GM23338 (cell line): ENCODE results near the gene STK39. TPM values are rescaled to one million over a fixed set of nuclear protein-coding genes. Genes with fewer than 3 reads are reported as not detected.

Experiments used
- ATAC-seq: fragments of 200-7000 bp; cut with Tn5 transposase; 3 replicates; pipeline ENCODE4 v1.9.1; 2020
- DNase-seq: peaks from one replicate; pipeline ENCODE4 v3.0.0-alpha.2; 2015; ENCODE audit warnings: low spot score
- H2AFZ ChIP-seq: fragments of 200-600 bp; sonication (generic); 2 replicates; pipeline ENCODE4 v1.8.0; 2016; ENCODE audit warnings: antibody characterized with exemption, mild to moderate bottlenecking, moderate library complexity
- H3F3A ChIP-seq: fragments of 200-600 bp; sonication (generic); replicated peaks from 2 replicates; pipeline ENCODE4 v1.8.0; 2017; ENCODE audit warnings: antibody characterized with exemption, mixed run types, low read depth
- H3K27ac ChIP-seq: fragments of 200-600 bp; sonication (generic); 2 replicates; pipeline ENCODE4 v1.6.1; 2016; ENCODE audit warnings: low read depth
- H3K27me3 ChIP-seq: fragments of 200-600 bp; sonication (generic); 2 replicates; pipeline ENCODE4 v1.8.0; 2016; ENCODE audit warnings: mild to moderate bottlenecking, mixed run types, moderate library complexity; ENCODE audit not compliant: insufficient read depth
- H3K36me3 ChIP-seq: fragments of 200-600 bp; sonication (generic); 2 replicates; pipeline ENCODE4 v1.8.0; 2016; ENCODE audit warnings: mild to moderate bottlenecking; ENCODE audit not compliant: insufficient read depth
- H3K4me1 ChIP-seq: fragments of 200-600 bp; sonication (generic); 2 replicates; pipeline ENCODE4 v1.8.0; 2016; ENCODE audit warnings: mild to moderate bottlenecking, moderate library complexity; ENCODE audit not compliant: insufficient read depth
- H3K4me2 ChIP-seq: fragments of 200-600 bp; sonication (generic); 2 replicates; pipeline ENCODE4 v1.7.1; 2017; ENCODE audit warnings: mixed run types
- H3K4me3 ChIP-seq: fragments of 200-600 bp; sonication (generic); 2 replicates; pipeline ENCODE4 v1.6.1; 2016; ENCODE audit warnings: mixed run types
- H3K79me2 ChIP-seq: fragments of 200-600 bp; sonication (generic); replicated peaks from 2 replicates; pipeline ENCODE4 v1.8.0; 2017; ENCODE audit warnings: mild to moderate bottlenecking; ENCODE audit not compliant: insufficient read depth
- H3K9me2 ChIP-seq: fragments of 200-600 bp; sonication (generic); 2 replicates; pipeline ENCODE4 v1.8.0; 2017; ENCODE audit not compliant: insufficient read depth
- H4K20me1 ChIP-seq: fragments of 200-600 bp; sonication (generic); replicated peaks from 2 replicates; pipeline ENCODE4 v1.8.0; 2017; ENCODE audit warnings: mild to moderate bottlenecking; ENCODE audit not compliant: insufficient read depth
- H3K27ac Mint-ChIP-seq: 2 replicates; pipeline ENCODE4 v1.8.0; 2020; ENCODE audit warnings: inconsistent platforms, mild to moderate bottlenecking, moderate library complexity, mixed read lengths
- H3K27me3 Mint-ChIP-seq: 3 replicates; pipeline ENCODE4 v1.8.0; 2022; ENCODE audit warnings: low read depth, mild to moderate bottlenecking, moderate library complexity, mixed read lengths, inconsistent platforms; ENCODE audit not compliant: insufficient read depth, poor library complexity
- H3K36me3 Mint-ChIP-seq: 3 replicates; pipeline ENCODE4 v1.8.0; 2021; ENCODE audit warnings: low read depth, mild to moderate bottlenecking, inconsistent platforms, moderate library complexity, mixed read lengths
- H3K4me1 Mint-ChIP-seq: 3 replicates; pipeline ENCODE4 v1.8.0; 2020; ENCODE audit warnings: mild to moderate bottlenecking, inconsistent platforms, mixed read lengths
- H3K4me3 Mint-ChIP-seq: 3 replicates; pipeline ENCODE4 v1.8.0; 2021; ENCODE audit warnings: moderate library complexity, mild to moderate bottlenecking, inconsistent platforms, mixed read lengths
- H3K9me3 Mint-ChIP-seq: 3 replicates; pipeline ENCODE4 v1.8.0; 2020; ENCODE audit warnings: moderate library complexity, mild to moderate bottlenecking, inconsistent platforms, mixed read lengths
- CREB1 ChIP-seq: fragments of 250-450 bp; sonication (Bioruptor Pico); IDR thresholded peaks from 2 replicates; pipeline ENCODE4 v1.5.0; 2020; ENCODE audit warnings: low read depth, mild to moderate bottlenecking, moderate library complexity
- EZH2 ChIP-seq: fragments of 200-600 bp; sonication (generic); IDR thresholded peaks from one replicate; pipeline ENCODE4 v1.8.0; 2017; ENCODE audit warnings: antibody characterized with exemption, mild to moderate bottlenecking, low read depth; ENCODE audit not compliant: unreplicated experiment
- EZH2phosphoT487 ChIP-seq: fragments of 200-600 bp; sonication (generic); IDR thresholded peaks from one replicate; pipeline ENCODE4 v1.8.1; 2018; ENCODE audit warnings: antibody characterized with exemption; ENCODE audit not compliant: unreplicated experiment
- JUNB ChIP-seq: IDR thresholded peaks from one replicate; pipeline ENCODE4 v1.6.1; 2016; ENCODE audit warnings: antibody characterized with exemption; ENCODE audit not compliant: unreplicated experiment
- NANOG ChIP-seq: IDR thresholded peaks from 2 replicates; pipeline ENCODE4 v1.6.1; 2016; ENCODE audit warnings: antibody characterized with exemption, borderline replicate concordance
- POLR2AphosphoS5 ChIP-seq: IDR thresholded peaks from 2 replicates; pipeline ENCODE4 v1.6.1; 2016; ENCODE audit warnings: antibody characterized with exemption, low read depth
- STAT1 ChIP-seq: IDR thresholded peaks from one replicate; pipeline ENCODE4 v1.6.1; 2016; ENCODE audit warnings: antibody characterized with exemption; ENCODE audit not compliant: unreplicated experiment
- ZNF114 ChIP-seq: fragments of 250-450 bp; sonication (Bioruptor Pico); IDR thresholded peaks from 2 replicates; pipeline ENCODE4 v1.5.0; 2020; ENCODE audit warnings: mild to moderate bottlenecking, moderate library complexity
- ZNF331 ChIP-seq: fragments of 250-450 bp; sonication (Bioruptor Pico); IDR thresholded peaks from 2 replicates; pipeline ENCODE4 v1.5.0; 2020; ENCODE audit warnings: low read depth, mild to moderate bottlenecking, moderate library complexity
- polyA plus RNA-seq: library from polyadenylated mRNA; unstranded; fragments of >200 nt; fragmentation: Nextera tagmentation; extraction: Ambion mirVana; gene quantifications from 2 replicates; pipeline ENCODE4 v1.2.1, GENCODE V29; 2016
- total RNA-seq: library from RNA; depleted of rRNA; stranded (reverse); fragments of >200 nt; shearing (Covaris generic); gene quantifications from 2 replicates; pipeline ENCODE4 v1.2.3, GENCODE V29; 2014
- TF ChIP-seq, protein P1 (sequence below): IDR thresholded peaks from one replicate; pipeline ENCODE4 v1.6.1; 2018; ENCODE audit warnings: antibody characterized with exemption; ENCODE audit not compliant: unreplicated experiment
- TF ChIP-seq, protein P2 (sequence below), 2 experiments: fragments of 200-600 bp in 1 of 2; sonication (generic) in 1 of 2; conservative IDR thresholded peaks; 2 replicates each; pipeline versions ENCODE4 v1.5.1 to v1.6.1; 2016 to 2017; ENCODE audit warnings: antibody characterized with exemption in 2 of 2, low read depth in 2 of 2, mild to moderate bottlenecking in 2 of 2, moderate library complexity in 1 of 2
- TF ChIP-seq, protein P3 (sequence below): IDR thresholded peaks from 2 replicates; pipeline ENCODE4 v1.6.1; 2016; ENCODE audit warnings: antibody characterized with exemption
- TF ChIP-seq, protein P4 (sequence below): fragments of 250-450 bp; sonication (Bioruptor Pico); IDR thresholded peaks from 2 replicates; pipeline ENCODE4 v1.5.0; 2020; ENCODE audit warnings: mild to moderate bottlenecking, moderate library complexity

STK39 gene
- total and polyA plus RNA-seq, 2 experiments from 2014 or later: 9.5 to 16.9 TPM

DNA sequence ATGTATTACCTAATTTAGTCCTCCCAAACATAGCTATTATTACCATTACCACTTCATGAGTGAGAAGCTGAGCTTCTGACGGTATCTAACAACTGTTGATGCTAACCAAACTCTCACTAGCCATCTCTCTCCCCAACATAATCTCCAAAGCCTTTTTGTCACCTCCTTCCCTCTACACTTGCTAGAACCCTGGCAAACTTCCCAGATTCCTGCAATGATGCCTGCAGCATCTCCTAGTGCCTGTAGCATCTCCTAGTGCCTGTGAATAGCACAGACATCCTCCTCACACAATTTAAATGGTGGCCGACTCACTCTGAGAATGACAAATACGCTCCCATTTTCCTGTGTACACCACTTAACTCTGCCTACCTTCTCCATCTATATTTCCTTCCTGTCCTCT is 126.7 kb downstream of the STK39 start:
- DNase-seq: no peak
- Histone ChIP-seq H3F3A (no peaks in the 10 kb centered on the region), H3K27me3 (no peaks in the 10 kb centered on the region), H4K20me1 (no peaks in the 10 kb centered on the region), H3K4me2 (no peak overlapping the region), H3K4me1 (peaks cover 16% of the 10 kb centered on the region), H3K9me2 (peaks cover 4% of the 10 kb centered on the region; the same call in 1 of the 2 replicates), H3K36me3 (no peaks in the 10 kb centered on the region), H3K79me2 (no peaks in the 10 kb centered on the region), H3K4me3 (no peak overlapping the region), H2AFZ (no peak overlapping the region), H3K27ac (no peak overlapping the region)
- peaks cover 2% of the 10 kb centered on the region; the same call in 1 of the 3 replicates for H3K9me3 Mint-ChIP-seq
- no peak for TF ChIP-seq POLR2AphosphoS5
- TF ChIP-seq, protein P1, sequence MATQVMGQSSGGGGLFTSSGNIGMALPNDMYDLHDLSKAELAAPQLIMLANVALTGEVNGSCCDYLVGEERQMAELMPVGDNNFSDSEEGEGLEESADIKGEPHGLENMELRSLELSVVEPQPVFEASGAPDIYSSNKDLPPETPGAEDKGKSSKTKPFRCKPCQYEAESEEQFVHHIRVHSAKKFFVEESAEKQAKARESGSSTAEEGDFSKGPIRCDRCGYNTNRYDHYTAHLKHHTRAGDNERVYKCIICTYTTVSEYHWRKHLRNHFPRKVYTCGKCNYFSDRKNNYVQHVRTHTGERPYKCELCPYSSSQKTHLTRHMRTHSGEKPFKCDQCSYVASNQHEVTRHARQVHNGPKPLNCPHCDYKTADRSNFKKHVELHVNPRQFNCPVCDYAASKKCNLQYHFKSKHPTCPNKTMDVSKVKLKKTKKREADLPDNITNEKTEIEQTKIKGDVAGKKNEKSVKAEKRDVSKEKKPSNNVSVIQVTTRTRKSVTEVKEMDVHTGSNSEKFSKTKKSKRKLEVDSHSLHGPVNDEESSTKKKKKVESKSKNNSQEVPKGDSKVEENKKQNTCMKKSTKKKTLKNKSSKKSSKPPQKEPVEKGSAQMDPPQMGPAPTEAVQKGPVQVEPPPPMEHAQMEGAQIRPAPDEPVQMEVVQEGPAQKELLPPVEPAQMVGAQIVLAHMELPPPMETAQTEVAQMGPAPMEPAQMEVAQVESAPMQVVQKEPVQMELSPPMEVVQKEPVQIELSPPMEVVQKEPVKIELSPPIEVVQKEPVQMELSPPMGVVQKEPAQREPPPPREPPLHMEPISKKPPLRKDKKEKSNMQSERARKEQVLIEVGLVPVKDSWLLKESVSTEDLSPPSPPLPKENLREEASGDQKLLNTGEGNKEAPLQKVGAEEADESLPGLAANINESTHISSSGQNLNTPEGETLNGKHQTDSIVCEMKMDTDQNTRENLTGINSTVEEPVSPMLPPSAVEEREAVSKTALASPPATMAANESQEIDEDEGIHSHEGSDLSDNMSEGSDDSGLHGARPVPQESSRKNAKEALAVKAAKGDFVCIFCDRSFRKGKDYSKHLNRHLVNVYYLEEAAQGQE: no peak
- no peak for TF ChIP-seq CREB1 (CRISPR knock-in tag)
- TF ChIP-seq ZNF114 (CRISPR knock-in tag): no peak
- no peak for TF ChIP-seq EZH2phosphoT487
- TF ChIP-seq STAT1: no peak
- TF ChIP-seq, protein P2, sequence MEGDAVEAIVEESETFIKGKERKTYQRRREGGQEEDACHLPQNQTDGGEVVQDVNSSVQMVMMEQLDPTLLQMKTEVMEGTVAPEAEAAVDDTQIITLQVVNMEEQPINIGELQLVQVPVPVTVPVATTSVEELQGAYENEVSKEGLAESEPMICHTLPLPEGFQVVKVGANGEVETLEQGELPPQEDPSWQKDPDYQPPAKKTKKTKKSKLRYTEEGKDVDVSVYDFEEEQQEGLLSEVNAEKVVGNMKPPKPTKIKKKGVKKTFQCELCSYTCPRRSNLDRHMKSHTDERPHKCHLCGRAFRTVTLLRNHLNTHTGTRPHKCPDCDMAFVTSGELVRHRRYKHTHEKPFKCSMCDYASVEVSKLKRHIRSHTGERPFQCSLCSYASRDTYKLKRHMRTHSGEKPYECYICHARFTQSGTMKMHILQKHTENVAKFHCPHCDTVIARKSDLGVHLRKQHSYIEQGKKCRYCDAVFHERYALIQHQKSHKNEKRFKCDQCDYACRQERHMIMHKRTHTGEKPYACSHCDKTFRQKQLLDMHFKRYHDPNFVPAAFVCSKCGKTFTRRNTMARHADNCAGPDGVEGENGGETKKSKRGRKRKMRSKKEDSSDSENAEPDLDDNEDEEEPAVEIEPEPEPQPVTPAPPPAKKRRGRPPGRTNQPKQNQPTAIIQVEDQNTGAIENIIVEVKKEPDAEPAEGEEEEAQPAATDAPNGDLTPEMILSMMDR (conservative IDR thresholded peaks at IDR 0.05; ENCODE audit: low read depth in 2 of 2): no peak
- TF ChIP-seq, protein P3, sequence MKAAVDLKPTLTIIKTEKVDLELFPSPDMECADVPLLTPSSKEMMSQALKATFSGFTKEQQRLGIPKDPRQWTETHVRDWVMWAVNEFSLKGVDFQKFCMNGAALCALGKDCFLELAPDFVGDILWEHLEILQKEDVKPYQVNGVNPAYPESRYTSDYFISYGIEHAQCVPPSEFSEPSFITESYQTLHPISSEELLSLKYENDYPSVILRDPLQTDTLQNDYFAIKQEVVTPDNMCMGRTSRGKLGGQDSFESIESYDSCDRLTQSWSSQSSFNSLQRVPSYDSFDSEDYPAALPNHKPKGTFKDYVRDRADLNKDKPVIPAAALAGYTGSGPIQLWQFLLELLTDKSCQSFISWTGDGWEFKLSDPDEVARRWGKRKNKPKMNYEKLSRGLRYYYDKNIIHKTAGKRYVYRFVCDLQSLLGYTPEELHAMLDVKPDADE: no peak
- TF ChIP-seq, protein P4, sequence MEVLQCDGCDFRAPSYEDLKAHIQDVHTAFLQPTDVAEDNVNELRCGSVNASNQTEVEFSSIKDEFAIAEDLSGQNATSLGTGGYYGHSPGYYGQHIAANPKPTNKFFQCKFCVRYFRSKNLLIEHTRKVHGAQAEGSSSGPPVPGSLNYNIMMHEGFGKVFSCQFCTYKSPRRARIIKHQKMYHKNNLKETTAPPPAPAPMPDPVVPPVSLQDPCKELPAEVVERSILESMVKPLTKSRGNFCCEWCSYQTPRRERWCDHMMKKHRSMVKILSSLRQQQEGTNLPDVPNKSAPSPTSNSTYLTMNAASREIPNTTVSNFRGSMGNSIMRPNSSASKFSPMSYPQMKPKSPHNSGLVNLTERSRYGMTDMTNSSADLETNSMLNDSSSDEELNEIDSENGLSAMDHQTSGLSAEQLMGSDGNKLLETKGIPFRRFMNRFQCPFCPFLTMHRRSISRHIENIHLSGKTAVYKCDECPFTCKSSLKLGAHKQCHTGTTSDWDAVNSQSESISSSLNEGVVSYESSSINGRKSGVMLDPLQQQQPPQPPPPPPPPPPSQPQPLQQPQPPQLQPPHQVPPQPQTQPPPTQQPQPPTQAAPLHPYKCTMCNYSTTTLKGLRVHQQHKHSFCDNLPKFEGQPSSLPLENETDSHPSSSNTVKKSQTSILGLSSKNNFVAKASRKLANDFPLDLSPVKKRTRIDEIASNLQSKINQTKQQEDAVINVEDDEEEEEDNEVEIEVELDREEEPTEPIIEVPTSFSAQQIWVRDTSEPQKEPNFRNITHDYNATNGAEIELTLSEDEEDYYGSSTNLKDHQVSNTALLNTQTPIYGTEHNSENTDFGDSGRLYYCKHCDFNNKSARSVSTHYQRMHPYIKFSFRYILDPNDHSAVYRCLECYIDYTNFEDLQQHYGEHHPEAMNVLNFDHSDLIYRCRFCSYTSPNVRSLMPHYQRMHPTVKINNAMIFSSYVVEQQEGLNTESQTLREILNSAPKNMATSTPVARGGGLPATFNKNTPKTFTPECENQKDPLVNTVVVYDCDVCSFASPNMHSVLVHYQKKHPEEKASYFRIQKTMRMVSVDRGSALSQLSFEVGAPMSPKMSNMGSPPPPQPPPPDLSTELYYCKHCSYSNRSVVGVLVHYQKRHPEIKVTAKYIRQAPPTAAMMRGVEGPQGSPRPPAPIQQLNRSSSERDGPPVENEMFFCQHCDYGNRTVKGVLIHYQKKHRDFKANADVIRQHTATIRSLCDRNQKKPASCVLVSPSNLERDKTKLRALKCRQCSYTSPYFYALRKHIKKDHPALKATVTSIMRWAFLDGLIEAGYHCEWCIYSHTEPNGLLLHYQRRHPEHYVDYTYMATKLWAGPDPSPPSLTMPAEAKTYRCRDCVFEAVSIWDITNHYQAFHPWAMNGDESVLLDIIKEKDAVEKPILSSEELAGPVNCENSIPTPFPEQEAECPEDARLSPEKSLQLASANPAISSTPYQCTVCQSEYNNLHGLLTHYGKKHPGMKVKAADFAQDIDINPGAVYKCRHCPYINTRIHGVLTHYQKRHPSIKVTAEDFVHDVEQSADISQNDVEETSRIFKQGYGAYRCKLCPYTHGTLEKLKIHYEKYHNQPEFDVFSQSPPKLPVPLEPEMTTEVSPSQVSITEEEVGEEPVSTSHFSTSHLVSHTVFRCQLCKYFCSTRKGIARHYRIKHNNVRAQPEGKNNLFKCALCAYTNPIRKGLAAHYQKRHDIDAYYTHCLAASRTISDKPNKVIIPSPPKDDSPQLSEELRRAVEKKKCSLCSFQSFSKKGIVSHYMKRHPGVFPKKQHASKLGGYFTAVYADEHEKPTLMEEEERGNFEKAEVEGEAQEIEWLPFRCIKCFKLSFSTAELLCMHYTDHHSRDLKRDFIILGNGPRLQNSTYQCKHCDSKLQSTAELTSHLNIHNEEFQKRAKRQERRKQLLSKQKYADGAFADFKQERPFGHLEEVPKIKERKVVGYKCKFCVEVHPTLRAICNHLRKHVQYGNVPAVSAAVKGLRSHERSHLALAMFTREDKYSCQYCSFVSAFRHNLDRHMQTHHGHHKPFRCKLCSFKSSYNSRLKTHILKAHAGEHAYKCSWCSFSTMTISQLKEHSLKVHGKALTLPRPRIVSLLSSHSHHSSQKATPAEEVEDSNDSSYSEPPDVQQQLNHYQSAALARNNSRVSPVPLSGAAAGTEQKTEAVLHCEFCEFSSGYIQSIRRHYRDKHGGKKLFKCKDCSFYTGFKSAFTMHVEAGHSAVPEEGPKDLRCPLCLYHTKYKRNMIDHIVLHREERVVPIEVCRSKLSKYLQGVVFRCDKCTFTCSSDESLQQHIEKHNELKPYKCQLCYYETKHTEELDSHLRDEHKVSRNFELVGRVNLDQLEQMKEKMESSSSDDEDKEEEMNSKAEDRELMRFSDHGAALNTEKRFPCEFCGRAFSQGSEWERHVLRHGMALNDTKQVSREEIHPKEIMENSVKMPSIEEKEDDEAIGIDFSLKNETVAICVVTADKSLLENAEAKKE (CRISPR knock-in tag): no peak
- TF ChIP-seq NANOG: no peak
- no peak for TF ChIP-seq ZNF331 (CRISPR knock-in tag)
- no peak for TF ChIP-seq EZH2
- TF ChIP-seq JUNB: no peak
- ATAC-seq: no peak
- peaks cover 3% of the 10 kb centered on the region; the same call in 1 of the 3 replicates for H3K36me3 Mint-ChIP-seq
- H3K27ac Mint-ChIP-seq: no peak overlapping the region
- H3K4me3 Mint-ChIP-seq: no peak overlapping the region
- H3K27me3 Mint-ChIP-seq: no peaks in the 10 kb centered on the region
- peaks cover under 1% of the 10 kb centered on the region; the same call in 2 of the 3 replicates for H3K4me1 Mint-ChIP-seq
